Mammary epithelial cell (primary cell): ENCODE results near the gene GPRC5B.

Experiments used
- EZH2 ChIP-seq: IDR thresholded peaks from 2 replicates; pipeline ENCODE4 v1.6.1; 2012; ENCODE audit warnings: low read length, inconsistent platforms, borderline replicate concordance
- TF ChIP-seq, protein P1 (sequence below), 2 donors: IDR thresholded peaks in 1 of 2; conservative IDR thresholded peaks in 1 of 2; 2 replicates each; pipeline ENCODE4 v1.5.1; 2011 to 2012; ENCODE audit warnings: inconsistent platforms in 2 of 2, low read length in 2 of 2, mild to moderate bottlenecking in 2 of 2, control low read depth in 1 of 2, low read depth in 1 of 2; ENCODE audit not compliant: insufficient read depth in 1 of 2; ENCODE audit errors: extremely low read depth in 1 of 2

DNA sequence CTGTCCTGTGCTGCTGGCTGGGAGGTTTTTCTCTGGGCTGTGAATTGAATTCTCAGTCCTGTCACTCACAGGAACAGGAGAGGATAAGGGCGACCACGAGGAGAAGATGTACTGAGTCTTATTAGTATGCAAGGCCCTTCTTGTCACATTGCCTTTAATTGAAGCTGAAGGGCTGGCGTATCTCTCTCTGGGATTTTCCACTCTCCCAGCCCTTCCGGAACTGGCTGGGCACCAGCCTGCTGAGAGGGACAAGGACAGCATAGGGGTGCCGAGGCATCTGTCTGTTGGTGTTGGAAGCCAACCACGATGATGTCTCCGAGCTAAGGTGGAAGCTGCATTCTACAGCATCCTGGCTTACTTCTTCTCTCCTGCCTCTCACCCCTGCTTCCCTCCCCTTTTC is 33.2 kb downstream of the GPRC5B start:
- TF ChIP-seq EZH2: no peak
- TF ChIP-seq, protein P1, sequence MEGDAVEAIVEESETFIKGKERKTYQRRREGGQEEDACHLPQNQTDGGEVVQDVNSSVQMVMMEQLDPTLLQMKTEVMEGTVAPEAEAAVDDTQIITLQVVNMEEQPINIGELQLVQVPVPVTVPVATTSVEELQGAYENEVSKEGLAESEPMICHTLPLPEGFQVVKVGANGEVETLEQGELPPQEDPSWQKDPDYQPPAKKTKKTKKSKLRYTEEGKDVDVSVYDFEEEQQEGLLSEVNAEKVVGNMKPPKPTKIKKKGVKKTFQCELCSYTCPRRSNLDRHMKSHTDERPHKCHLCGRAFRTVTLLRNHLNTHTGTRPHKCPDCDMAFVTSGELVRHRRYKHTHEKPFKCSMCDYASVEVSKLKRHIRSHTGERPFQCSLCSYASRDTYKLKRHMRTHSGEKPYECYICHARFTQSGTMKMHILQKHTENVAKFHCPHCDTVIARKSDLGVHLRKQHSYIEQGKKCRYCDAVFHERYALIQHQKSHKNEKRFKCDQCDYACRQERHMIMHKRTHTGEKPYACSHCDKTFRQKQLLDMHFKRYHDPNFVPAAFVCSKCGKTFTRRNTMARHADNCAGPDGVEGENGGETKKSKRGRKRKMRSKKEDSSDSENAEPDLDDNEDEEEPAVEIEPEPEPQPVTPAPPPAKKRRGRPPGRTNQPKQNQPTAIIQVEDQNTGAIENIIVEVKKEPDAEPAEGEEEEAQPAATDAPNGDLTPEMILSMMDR (conservative IDR thresholded peaks at IDR 0.05 in 1 of 2, IDR thresholded peaks at IDR 0.05 in 1 of 2; ENCODE audit: extremely low read depth in 1 of 2, insufficient read depth in 1 of 2, low read depth in 1 of 2, low read length in 2 of 2): no peak
